Peyer's patch (tissue), 4 donors: Measurements from ENCODE around the gene GPANK1. TPM values are rescaled to one million over a fixed set of nuclear protein-coding genes. Genes with fewer than 3 reads are reported as not detected.

Source experiments
- DNase-seq, 3 donors: peaks; one replicate each; pipeline ENCODE4 v3.0.0-alpha.2; 2017 to 2019
- H3K27ac ChIP-seq, 4 donors: fragments of 200-600 bp; sonication (generic); one replicate each; pipeline ENCODE4 v1.5.1; 2016 to 2019
- H3K27me3 ChIP-seq, 2 donors: fragments of 200-600 bp; sonication (generic); one replicate each; pipeline ENCODE4 v1.5.1; 2019
- H3K36me3 ChIP-seq, 3 donors: fragments of 200-600 bp; sonication (generic); one replicate each; pipeline ENCODE4 v1.5.1; 2016 to 2019
- H3K4me1 ChIP-seq, 4 donors: fragments of 200-600 bp; sonication (generic); one replicate each; pipeline ENCODE4 v1.5.1; 2016 to 2019
- H3K4me3 ChIP-seq, 4 donors: fragments of 200-600 bp; sonication (generic); 1 replicate in 3 of 4; 2 replicates in 1 of 4; pipeline ENCODE4 v1.5.1; 2016 to 2019; ENCODE audit warnings: mild to moderate bottlenecking in 1 of 4
- H3K9me3 ChIP-seq, 4 donors: fragments of 200-600 bp; sonication (generic); one replicate each; pipeline ENCODE4 v1.5.1; 2016 to 2019; ENCODE audit warnings: mild to moderate bottlenecking in 1 of 4
- CTCF ChIP-seq, 6 experiments: fragments of 450-650 bp in 4 of 6; fragments of 200-600 bp in 2 of 6; sonication (generic) in 1 of 6; IDR thresholded peaks; one replicate each; pipeline ENCODE4 v1.5.1; 2017 to 2019; ENCODE audit warnings: antibody characterized with exemption in 6 of 6, mild to moderate bottlenecking in 3 of 6, moderate library complexity in 1 of 6
- POLR2A ChIP-seq, 2 donors: fragments of 450-650 bp; IDR thresholded peaks; one replicate each; pipeline ENCODE4 v1.5.1; 2017; ENCODE audit warnings: antibody characterized with exemption in 2 of 2, mild to moderate bottlenecking in 2 of 2, moderate library complexity in 2 of 2
- total RNA-seq, 4 donors: library from RNA; depleted of rRNA; stranded (reverse); fragments of >200 nt; gene quantifications; one replicate each; pipeline ENCODE4 v1.1.0, GENCODE V29; 2016

The GPANK1 gene
- total RNA-seq, 4 donors from 2014 or later = 29.4 to 63.5 (median 41.9) TPM

GRCh38 chr6:31660381-31661261 is 4.2 kb downstream of the GPANK1 start, which contains the start of gene C6orf47:
Gene C6orf47, minus strand, starts transcription at chr6:31660778. Its CDS starts 831 bp downstream, at chr6:31659947.
- peak within 1 kb of the TSS; percentile 54 to 74 (median 66) for H3K4me3 ChIP-seq
- TF ChIP-seq CTCF (IDR thresholded peaks at IDR 0.05) (no peak), POLR2A (IDR thresholded peaks at IDR 0.05) (peak; percentile 87 to 92)
- no peaks in the 10 kb centered on the region for H3K9me3 ChIP-seq
- H3K4me1 ChIP-seq = peaks cover 9 to 67% (median 19%) of the 10 kb centered on the region in 4 donors
- DNase-seq = peak; percentile 89 to 94 (median 90)
- H3K27me3 ChIP-seq = no peaks in the 10 kb centered on the region
- H3K36me3 ChIP-seq = peaks cover 0 to 25% (median 0%) of the 10 kb centered on the region in 3 donors
- peak within 1 kb of the TSS; percentile 81 to 90 (median 84) for H3K27ac ChIP-seq

- Histone ChIP-seq H3K27me3 (no peaks in the 10 kb centered on the region), H3K9me3 (no peaks in the 10 kb centered on the region), H3K4me3 (peak overlapping the region; percentile 54 to 74 (median 66)), H3K4me1 (peaks cover 9 to 72% (median 19%) of the 10 kb centered on the region in 4 donors), H3K27ac (peak overlapping the region; percentile 81 to 90 (median 84)), H3K36me3 (peaks cover 0 to 25% (median 0%) of the 10 kb centered on the region in 3 donors)
- TF ChIP-seq CTCF (IDR thresholded peaks at IDR 0.05) = no peak
- TF ChIP-seq POLR2A (IDR thresholded peaks at IDR 0.05) = no peak
- peak in 2 of 3 donors; percentile 41 to 62 for DNase-seq
Observed at GRCh38 chr6:31659649-31660380, 5.0 kb downstream of the GPANK1 start.

- peaks cover 9 to 76% (median 19%) of the 10 kb centered on the region in 4 donors for H3K4me1 ChIP-seq
- peak overlapping the region in 3 of 4 donors; percentile 81 to 90 (median 85) for H3K27ac ChIP-seq
- DNase-seq = no peak
- peaks cover 0 to 25% (median 0%) of the 10 kb centered on the region in 3 donors for H3K36me3 ChIP-seq
- TF ChIP-seq POLR2A (IDR thresholded peaks at IDR 0.05) (no peak), CTCF (IDR thresholded peaks at IDR 0.05) (no peak)
- no peaks in the 10 kb centered on the region for H3K9me3 ChIP-seq
- H3K27me3 ChIP-seq = no peaks in the 10 kb centered on the region
- peak overlapping the region; percentile 54 to 74 (median 66) for H3K4me3 ChIP-seq
Observed at GRCh38 chr6:31658983-31659648, 5.7 kb downstream of the GPANK1 start.

- peak overlapping the region in 1 of 4 donors; percentile 5 for H3K4me3 ChIP-seq
- no peak overlapping the region for H3K27ac ChIP-seq
- H3K4me1 ChIP-seq = peaks cover 7 to 76% (median 14%) of the 10 kb centered on the region in 4 donors
- peaks cover 0 to 25% (median 0%) of the 10 kb centered on the region in 3 donors for H3K36me3 ChIP-seq
- TF ChIP-seq CTCF (IDR thresholded peaks at IDR 0.05) = no peak
- H3K27me3 ChIP-seq = no peaks in the 10 kb centered on the region
- no peak for DNase-seq
- H3K9me3 ChIP-seq = no peaks in the 10 kb centered on the region
Observed at GRCh38 chr6:31658158-31658688, 6.6 kb downstream of the GPANK1 start.
